ENCODE data around the gene FITM1.

- TF ChIP-seq CTCF (IDR thresholded peaks at IDR 0.05): no peak
- TF ChIP-seq TCF7L2 (IDR thresholded peaks at IDR 0.05; ENCODE audit: low read depth, low read length): no peak
- no peak for TF ChIP-seq REST (IDR thresholded peaks at IDR 0.05; ENCODE audit: insufficient read depth in 1 of 2, low read depth in 2 of 2, low read length in 1 of 2)
These were observed 30.1 kb upstream of the FITM1 start for GRCh38 chr14:24100197-24100981.

All from Panc1 (cell line).